ENCODE data around the gene FN1.
"Not testable (repeated sequence)": the region's sequence is repeated elsewhere in the genome, so short reads cannot be mapped to it uniquely, and the experiment has no call there.

FN1 gene

DNA sequence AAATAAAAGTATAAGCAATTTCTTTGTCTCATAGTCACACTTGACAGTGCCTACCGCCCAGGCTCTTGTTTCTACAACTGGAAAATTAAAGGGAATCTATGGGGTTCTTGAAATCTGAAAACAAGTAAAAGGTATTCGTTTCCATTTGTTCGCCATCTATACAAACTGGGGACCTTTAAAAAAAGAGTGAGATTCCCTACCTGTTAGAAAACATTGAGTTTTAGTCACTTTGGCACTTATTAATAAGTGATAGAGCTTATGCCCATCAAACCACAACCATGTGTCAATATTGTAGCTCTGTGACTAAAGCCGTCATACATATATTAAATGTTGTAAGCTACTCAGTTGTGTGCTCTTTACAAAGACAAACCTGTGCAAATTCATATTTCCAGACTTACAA lies 13.2 kb downstream of the FN1 start:
- DNase-seq: no peak

DNA sequence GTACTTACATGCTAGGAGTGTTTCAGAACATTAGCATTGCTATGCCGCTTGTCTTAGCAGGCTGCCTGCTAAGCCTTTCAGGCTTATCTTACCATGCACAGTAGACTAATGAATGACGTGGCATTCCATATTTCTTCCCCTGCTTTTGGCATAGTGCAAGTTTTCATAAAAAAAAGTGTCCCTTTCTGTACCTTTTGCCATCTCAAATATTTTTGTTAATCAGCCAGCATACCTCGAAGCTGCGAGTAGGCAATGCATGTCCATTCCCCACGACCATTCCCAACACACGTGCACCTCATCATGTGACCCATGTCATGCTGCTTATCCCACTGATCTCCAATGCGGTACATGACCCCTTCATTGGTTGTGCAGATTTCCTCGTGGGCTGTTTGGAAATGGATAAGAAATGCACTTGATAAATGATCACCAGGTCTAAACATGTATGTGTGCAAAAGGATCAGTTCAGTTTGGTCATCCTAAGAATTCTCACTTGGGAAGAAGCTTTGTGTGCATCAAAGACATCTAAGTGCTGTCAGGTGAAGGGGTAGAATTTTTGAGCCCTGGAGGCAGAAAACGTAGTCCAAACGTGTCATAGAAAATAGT lies 13.9 kb downstream of the FN1 start:
- no peak for DNase-seq

DNA sequence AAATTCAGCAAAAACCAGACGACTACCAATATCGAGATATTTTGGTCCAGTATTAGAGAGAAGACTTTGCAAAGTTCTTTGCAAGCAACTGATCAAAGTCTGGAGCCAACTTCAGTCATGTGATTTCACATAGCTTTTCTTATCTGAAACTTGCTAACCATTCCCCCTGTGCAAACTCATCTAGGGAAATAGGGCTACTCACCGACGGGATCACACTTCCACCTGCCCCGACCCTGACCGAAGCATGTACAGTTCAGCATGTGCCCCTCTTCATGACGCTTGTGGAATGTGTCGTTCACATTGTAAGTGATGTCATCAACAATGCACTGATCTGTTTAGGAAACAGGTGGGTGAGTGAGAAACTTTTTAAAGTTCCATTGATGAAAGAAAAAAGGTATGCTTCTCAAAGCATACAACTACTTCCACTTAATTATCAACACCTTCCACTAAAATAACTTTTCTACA lies 15.4 kb downstream of the FN1 start:
- no peak for DNase-seq

DNA sequence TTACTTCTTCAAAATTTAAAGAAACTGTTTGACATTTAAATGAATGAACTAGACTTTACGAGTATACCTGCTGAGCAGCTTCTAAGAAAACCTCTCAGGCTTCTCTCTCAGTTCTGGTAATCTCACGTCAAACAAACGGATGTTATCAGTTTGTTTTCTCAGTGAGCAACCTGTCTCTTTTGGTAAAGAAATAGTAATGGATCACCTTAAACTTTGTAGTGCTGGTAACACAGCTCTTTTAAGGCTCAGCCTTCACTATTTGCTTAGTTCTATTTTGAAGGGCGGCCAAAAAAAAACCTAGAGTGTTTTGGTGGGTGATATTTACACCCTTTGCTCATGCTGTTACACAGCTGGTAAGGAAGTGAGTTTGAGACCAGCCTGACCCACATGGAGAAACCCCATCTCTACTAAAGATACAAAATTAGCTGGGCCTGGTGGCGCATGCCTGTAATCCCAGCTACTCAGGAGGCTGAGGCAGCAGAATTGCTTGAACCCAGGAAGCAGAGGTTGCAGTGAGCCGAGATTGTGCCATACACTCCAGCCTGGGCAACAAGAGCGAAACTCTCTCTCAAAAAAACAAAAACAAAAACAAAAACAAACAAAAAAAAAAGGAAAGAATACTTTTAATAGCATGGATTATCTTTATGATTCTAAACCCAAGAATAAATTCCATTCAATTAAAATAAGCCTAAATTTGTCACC lies 15.9 kb downstream of the FN1 start:
- no peak for DNase-seq

DNA sequence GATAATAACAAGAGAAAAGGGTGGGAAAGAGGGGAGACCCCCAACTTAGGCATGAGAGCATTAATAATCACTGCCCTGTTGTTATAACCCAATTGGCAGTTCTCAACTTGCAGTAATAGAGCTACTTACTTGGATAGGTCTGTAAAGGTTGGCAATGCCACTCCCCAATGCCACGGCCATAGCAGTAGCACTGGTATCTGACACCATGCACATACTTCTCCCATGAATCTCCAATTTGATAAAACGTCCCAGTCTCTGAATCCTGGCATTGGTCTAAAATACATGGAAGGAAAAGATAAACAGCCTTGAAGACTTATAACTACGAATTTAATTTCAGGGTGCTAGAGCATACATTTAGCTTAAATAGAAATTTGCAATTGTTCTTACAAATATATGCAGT lies 16.8 kb downstream of the FN1 start:
- no peak for DNase-seq

DNA sequence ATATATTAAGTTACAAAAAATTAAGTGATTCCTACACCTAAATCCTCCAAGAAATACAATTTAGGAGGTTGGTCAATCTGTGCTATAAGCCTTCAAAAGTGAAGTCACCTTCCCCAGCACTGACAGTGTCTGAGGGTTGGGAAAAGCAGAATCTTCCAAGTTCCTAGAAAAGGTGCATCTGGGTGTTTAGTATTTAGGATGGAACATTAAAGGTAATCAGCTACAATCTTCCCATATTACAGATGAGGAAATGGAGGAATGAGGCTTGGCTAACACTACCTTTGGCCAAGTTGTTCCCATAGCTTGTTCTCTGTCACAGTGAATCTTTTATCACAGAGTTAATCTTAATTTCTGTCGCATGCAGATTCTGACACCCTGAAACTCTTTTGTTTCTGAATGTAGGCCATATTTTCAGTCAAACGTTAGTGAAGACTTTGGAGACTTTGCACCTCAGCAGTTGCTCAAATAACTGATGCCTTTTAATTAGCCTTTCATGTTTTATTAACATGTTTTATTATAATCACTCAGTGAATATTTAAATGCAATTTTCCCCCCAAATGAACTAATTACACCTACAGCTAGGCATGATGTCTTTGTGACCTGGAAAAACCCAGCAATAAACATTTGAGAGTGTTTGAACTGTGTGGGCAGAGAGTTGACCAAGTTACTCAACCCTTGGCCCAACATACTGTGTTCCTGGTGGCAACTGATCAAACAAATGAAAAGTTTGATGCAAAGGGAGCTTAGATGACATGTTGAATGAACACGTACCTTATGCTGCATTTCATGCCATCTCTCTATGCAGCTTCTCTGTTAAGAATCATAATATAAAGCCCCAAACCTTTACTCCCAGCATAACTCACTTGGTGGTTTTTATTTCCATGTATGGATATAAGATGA lies 17.6 kb downstream of the FN1 start:
- no peak for DNase-seq

DNA sequence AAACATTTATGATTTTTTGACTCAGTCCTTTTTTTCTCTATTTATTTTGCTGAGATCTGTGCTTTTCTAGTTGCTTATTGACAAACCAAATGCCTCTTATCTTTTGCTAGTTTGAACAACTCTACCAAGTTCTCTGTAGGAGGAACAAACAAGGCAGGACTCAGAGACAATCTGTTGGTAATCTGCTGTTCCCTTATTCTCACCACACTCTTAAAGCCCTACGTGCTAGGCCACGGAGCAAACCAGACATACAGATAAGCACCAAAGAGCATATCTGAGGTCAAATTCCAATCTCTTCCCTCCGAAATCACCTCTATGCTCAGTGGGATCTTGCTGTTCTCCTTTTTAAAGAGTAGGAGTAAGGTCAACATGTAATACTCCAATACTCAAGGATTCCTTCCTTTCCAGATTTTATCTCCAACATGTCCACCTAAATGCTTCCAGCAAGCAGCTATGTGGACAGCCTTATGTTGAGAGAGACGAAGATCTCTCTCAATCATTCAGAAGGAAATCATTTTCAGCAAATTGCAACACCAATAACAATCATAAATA lies 18.4 kb downstream of the FN1 start:
- DNase-seq: no peak

DNA sequence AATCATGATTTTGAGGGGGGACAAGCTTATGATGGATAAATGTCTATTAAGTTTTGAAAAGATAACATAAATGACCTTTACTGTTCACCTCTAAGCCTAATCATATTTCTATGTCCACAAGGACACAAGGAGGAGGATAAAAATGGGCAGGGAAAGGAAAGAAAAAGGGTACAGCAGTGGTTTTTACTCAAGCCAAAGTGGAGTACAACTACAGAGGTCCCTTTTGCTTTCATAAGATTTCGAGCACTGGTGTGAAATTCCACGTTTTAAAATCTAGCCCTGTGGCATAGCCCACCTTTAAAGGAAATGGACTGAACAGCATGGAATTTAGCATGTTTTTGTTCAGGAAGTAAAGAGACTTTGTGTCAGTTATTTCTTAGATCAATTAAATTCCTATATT lies 19.2 kb downstream of the FN1 start:
- no peak for DNase-seq

DNA sequence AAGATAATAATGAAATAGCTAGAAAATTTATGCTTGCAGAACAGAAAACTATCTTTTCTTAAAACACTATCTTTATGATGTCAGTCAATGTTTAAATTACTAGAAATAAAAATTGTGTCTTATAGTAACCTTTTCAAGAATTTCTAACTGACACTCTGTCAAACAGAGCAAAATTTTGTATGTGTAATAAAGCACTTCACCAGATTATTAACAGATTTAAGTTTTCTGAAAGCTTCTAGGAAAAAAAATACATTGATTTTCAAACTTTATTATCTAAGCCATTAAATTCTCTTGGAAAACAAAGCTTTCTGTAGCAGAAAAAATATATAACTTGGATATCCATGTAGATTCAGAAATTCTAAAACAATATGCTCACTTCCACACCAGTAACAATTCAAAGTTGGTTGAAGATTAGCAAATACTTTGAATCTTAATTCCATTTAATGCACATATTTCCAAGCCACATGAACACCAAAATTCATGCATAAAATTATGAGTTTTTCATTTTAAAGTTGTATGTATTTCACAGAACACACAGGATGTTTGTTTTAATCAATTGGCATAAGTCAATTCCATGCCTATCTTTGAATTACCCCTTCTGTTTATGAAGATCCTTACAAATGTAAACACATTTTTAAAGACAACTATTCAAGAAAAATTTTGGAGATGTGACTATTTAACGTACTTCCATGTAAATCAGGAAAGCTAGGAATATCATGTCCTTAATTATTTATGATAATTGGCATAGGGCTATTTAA lies 19.9 kb downstream of the FN1 start:
- no peak for DNase-seq

DNA sequence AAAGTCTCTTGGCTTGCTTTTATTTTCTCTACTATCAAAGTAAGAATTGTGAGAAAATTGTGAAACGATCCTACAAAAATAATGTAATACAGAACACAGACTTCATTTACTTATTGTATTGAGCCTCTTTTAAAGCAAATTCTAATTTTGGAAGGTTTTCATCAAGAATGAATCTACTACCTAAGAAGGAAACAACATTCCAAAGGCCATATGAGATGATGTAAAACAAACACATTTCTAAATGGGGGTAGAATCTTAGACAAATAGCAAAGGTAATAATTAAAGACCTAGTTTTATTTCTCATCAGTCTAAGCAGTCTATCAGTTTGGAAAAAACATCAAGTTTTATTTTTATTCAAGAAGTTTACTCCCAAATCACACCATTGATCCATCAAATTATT lies 20.6 kb downstream of the FN1 start:
- DNase-seq: no peak

DNA sequence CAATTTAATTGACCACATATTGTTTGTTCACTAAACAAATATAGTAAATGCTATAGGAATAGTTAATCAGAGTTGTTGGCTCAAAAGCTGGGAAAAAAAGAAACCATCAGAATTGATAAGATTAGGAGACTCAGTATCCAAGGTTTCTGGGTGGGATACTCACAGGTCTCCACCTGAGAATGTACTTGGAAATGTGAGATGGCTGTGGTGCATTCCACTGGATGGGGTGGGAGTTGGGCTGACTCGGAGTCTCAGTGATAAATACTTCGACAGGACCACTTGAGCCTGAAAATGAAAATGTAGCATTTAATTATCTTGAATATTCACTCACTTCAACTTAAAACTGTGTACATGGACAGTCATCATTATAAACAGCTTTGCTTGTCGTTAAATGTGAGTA lies 21.2 kb downstream of the FN1 start:
- DNase-seq: no peak

DNA sequence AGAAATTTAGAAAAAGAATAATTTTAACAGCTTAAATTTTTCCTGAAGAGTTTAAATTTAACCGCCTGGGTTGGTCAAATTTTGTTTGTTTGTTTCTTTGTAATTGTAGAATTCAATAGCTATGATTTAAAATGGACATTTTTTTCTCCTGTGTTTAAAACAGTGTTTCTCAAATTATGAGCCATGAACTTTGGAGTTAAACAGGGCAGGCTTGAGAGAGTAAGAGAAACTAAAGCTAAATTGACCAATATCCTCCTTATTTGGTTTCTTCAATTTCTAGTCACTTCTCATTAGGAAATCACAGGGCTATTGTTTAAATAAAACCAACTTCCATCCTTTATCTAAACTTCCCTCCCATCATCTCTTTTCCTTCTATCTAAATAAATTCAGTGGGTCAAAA lies 21.9 kb downstream of the FN1 start:
- DNase-seq: no peak

DNA sequence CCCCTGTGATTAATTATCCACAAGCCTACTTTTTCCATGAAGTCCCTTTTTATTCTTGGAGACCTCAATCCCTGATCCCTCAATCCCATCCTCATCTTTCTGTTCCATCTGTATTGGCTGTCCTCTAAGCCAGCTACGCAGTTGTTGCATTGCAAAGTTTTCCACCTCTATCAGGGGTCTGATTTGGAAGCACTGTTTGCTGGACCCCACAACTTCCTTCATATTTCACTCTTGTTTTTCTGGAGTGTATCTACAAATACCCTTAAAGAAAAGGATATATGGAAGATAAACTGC lies 22.4 kb downstream of the FN1 start:
- DNase-seq: no peak

DNA sequence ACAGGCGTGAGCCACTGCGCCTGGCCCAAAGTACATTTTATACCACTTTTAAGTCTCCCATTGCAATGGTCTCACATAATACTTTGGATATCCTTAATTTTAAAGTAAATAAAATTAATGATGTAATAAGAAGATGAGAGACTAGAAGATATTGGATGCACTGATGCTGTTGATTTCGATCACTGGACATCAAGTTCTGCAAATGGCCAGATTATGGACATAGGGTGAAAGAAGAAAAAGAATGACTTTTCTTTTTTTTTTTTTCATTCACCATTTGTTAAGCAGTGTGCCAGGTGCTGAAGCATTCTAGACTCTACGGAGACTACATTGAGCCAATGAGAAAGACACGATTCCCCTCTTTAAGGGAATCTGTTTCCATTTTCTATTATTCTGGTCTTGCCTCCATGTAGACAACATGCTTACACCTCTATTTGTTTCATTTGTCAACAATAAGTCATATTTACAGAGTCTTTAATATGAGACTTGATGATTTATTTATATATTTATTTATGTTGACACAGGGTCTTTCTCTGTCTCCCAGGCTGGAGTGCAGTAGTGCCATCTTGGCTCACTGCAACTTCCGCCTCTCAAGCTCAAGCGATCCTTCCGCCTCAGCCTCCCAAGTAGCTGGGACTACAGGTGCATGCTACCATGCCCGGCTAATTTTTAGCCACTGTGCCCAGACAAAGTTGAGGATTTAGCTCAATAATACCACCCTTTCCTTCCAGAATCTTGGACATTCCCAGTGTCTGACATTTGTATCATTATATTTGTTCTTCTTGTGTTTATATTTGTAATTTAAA lies 23.7 kb downstream of the FN1 start:
- no peak for DNase-seq

DNA sequence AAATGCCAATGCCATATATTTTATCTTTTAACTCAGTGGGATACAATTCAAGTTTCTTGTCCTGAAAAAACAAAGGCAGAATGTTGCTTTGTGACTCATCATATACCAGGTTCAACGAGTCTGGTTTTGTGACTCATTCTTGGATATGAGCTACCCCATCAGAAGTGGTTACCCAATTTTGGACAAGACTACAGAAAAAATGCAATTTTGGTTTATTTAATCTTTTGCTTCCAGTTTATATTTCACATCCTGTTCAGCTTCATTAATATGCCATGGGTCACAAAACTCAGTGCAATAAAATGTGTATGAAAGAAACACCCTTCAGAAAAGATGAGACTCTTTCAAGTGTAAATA lies 25.0 kb downstream of the FN1 start:
- no peak for DNase-seq

DNA sequence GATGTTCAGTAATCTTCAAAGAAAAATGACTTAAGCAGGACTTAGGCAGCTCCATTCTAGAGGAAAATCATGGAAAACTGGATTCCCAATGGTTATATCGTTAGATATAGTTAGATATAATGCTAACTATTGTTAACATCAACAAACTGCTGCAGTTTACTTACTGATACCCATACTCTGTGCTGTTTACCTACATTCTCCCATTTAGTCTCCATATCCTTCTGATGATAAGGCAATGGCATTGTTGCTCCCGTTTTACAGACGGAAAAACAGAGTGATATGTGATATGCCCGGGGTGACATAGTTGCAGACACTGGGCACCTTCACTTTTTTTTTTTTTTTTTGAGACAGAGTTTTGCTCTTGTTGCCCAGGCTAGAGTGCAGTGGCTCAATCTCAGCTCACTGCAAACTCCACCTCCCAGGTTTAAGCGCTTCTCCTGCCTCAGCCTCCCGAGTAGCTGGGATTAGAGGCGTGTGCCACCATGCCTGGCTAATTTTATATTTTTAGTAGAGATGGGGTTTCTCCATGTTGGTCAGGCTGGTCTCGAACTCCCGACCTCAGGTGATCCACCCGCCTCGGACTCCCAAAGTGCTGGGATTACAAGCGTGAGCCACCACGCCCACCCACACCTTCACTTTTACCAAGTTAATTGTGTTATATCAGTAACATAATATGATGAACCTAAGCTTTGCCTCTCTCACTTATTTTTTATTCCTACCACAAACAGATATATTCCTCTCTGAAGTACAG lies 25.5 kb downstream of the FN1 start:
- not testable (repeated sequence) for DNase-seq

DNA sequence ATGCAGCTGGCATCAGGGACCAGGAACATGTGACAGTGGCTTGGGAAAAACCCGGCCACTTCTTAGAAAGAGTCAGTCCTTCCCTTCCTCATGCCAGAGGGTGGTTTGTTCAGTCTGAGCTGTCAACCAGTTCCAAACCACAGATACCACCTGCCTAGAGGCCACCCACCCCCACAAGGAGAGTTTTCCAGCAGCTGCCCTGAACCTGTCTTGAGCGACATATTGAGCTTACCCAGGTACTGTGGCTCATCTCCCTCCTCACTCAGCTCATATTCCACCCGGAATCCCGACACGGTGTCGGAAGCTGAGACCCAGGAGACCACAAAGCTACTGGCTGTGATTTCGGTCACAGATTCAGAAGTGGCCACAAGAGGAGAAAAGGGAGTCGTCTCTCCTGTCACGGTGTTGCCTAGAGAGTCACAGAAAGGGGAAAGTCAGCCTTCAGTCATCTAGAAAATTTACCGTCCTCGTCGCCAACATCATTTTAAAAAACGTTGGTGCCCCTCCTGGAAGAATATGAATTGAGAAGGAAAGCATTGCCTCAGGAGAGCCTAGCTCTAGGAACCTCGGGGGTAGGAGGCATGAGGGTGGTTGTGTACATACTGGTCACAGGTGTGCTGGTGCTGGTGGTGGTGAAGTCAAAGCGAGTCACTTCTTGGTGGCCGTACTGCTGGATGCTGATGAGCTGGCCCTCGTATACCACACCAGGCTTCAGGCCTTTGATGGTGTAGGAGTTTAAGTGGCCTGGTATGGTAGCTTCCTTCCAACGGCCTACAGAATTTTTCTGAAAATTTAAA lies 26.3 kb downstream of the FN1 start:
- DNase-seq: no peak

DNA sequence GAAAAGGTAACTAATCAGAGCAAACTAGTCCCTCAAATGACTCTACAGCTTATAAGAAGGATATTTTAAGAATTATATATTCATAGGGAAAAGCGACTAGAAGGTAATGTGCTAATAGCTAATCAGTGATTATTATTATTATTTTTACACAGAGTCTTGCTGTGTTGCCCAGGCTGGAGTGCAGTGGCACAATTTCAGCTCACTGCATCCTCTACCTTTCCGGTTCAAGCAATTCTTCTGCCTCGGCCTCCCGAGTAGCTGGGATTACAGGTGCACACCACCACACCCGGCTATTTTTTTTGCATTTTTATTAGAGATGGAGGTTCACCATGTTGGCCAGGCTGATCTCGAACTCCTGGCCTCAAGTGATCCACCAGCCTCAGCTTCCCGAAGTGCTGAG lies 27.4 kb downstream of the FN1 start:
- DNase-seq: not testable (repeated sequence)

DNA sequence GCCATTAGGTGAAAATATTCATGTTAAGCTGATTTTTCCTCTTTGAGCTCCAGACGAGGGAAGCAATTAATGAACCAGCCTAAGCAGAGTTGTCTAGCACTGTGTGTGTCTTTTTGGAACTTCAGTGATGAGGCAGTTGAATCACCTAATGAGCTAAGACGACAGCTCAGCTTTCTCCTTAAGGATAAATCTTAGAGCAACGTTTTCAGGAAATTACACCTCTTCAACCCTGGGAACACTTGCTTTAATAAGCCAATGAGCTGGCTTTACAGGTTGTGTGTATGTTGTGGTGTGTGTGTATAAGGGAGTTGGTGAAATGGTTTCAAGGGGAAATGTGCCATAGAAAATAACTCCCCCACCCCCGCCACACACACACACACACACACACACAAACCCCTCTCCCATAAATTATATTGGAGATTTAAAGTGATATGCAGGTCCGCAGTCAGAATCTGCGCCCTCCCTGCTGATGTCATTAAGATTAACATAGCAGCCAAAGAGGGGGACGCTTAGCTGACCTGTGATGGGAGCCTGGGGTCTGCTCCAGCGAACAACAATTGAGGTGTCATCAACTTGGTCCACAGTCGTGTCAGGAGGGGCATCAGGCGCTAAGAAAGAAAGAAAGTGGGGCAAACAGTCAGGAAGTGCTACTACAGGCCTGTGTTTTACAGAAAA lies 28.1 kb downstream of the FN1 start:
- DNase-seq: no peak

DNA sequence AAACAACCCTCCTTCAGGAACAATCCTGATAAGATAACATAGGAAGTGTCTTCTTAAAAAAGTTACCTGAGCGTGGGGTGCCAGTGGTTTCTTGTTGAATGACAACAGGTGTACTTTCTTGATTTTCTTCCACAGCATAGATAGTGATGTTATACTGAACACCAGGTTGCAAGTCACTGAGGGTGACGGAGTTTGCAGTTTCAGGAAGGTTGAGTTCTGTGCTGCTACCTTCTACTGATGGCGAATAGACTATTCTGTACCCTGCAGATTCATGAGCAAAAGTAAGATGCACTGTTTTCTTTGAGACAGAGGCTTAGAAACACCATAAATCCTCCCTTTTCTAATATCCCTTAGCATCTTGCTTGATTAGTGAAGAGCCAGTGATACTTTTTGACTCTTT lies 28.8 kb downstream of the FN1 start:
- DNase-seq: no peak
